Stimulated activated CD8-positive, alpha-beta memory T cell treated with anti-CD3 and anti-CD28 coated beads, Interleukin-12 subunit alpha, Interleukin-12 subunit beta, amount 100 ng/mL, for 24 hours (primary cell): Measurements from ENCODE around the gene LRRC10.

Experiments used
- DNase-seq: peaks from one replicate; pipeline ENCODE4 v3.0.0-alpha.2; 2020; ENCODE audit errors: extremely low read depth

Gene LRRC10, protein sequence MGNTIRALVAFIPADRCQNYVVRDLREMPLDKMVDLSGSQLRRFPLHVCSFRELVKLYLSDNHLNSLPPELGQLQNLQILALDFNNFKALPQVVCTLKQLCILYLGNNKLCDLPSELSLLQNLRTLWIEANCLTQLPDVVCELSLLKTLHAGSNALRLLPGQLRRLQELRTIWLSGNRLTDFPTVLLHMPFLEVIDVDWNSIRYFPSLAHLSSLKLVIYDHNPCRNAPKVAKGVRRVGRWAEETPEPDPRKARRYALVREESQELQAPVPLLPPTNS

DNA sequence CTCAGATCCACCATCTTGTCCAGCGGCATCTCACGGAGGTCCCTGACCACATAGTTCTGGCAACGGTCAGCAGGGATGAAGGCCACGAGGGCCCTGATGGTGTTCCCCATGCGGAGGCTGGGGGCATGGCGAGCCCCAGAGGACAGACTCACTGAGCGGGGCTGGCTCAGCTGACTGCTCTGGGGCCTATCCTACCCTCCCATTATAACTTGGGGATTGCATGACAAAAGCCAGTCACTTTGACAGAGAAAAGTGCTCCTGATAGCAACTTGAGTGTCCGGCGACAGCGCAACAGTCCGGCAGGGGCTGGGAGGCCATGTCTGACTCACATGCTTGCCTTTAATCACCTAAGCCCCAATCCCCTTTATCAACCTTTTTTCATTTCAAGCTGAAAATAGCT lies at the start of gene LRRC10:
LRRC10 (minus strand) TSS at position 179 of the 400 bp plus-strand sequence; CDS start at position 110, 69 bp downstream.
- no peak for DNase-seq

DNA sequence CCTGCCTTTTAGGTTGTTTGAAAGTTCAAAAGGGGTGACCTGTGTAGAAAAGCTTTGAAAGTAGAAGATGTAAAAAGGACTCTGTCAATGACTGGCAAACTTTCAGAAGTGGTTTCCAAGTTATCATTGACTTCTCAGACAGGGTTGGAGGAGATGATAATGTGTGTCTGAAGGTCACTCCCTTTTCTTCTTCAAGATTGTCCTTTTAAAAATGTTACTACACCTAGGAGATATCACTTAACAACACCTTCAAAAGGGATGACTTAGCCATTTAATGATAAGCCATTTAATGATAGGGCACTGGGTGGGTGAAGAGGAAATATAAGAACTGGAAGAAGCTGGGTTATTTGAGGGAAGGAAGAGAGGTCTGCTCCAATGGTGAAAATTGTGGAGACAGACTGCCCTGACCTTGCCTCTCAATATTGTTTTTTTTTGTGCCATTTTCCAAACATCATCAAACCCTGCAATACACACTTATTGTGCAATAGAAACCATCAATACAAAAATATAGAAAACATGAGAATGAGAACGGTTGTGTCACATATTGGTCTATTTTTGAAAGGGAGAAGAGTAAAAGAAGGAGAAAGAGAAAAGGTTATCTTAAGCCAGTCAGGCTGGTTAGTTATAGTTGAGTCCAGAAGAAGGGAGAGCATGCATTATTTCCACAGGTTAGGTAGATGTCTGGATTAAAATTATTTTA lies 49.6 kb upstream of the LRRC10 start:
- DNase-seq, result no peak

DNA sequence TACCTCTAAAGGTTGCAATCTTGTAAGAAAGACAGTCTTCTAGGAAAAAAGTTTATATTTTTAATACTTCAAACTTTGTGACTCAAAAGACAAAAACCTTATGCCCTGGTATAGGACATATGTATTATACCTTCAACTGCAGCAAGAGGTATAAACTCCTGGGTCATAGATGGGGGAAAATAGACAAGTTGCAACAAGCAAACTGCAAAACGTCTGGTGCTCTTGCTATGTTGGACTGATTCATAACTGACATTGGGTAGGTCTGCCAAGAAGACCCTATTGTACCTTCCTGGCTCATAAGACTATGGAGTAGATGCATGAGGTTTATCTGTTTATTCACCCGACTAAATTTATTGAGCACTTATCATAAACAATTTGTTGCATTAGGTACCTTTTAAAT lies 47.5 kb upstream of the LRRC10 start:
- no peak for DNase-seq

DNA sequence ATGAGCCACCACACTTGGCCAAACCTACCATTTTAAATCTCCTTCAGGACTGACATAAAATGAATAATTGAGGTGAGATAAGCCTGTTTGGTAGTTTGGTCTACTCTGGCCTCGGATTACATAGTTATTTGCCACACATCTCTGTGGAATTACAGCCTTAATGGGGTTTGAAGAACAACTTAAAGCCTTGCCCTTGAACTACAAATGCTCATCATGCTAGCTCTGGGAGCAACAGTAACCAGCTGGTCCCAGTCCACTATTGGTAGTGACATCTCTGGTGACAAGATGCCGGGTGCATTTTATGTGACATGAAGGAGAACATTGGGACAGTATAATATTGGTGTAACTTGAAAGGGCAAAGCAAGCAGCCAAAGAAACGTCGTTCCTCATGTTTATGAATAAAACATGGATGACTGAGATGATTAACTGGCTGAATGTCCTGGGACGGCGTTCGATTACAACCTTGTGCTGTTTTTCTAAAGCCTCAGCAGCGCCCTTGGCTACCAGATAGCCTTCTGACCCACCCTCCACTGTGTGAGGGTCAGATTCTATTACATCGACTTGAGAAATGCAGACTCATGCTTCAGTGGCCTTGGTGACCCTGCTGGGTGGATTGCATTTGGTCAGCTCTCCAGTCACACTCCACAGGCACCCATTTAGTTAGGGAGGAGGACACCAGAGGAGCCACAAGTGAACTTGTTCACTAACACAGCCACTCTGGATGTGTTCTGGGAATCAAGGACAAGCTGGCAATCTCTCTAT lies 46.9 kb upstream of the LRRC10 start:
- DNase-seq, result no peak

DNA sequence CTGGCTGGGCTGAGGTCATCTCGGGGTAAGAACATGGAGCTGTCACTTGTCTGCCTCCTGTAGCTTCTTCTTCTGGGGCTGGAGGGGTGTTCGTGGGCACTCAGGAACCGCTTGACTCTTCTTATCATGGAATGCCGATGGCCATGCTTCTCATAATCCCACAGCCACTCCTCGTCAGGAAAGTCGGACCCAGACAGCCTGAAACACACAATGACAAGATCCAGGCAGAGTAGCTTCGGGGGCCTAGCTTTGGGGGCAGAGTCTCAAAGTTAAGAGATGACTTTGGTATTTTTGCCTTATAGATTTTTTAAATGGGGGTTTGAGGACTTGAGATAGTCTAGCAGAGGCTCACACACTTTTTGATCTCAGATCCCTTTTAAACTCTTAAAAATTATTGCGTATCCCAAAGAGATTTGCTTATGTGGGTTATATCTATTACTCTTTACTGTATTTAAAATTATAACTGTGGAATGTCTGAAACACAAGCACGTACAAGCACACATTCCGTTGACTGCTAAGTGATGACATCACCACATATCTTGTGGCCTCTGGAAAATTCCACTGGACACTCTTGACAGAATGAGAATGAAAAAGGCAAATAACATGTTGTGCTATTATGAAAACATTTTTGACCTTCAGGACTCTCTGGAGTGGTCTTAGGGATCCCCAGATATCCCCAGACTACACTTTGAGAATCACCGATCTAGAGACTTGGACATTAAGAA lies 45.1 kb upstream of the LRRC10 start:
- DNase-seq, result no peak

DNA sequence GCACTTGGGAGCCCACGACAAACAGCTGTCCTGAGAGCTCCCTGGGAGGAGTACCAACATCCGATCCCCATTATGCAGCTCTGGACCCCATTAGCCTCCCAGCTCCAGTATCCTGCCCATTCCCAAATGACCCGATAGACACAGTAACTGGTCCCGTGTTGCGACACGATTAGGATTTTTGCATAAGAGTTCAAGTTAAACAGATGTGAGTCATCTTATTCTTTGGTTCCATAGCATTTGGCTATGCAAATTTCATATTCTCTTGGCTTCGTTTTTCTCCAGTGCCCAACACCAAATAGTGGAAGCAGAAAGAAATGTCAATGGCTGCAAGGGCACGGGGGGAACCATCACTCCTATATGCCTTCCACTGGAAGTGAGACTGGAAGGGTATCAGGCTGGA lies 43.0 kb upstream of the LRRC10 start:
- no peak for DNase-seq

DNA sequence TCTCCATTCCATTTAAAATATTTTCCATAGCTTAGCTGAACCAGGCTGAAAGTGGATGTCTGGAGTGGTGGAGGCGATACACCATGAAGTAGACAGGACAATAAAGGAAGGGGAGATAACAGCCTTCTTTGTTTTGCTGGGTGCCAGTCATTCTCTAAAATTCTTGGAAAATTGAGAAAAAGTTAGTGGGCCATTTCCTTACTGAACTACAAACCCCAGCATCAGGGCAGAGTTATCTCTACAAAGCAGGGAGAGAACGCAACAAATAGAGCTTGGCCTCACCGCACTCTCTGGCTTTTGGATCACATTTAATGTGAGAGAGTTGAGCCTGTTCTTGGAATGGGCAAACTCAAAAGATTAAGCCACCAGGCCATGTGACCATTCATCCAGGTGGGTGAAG lies 41.2 kb upstream of the LRRC10 start:
- no peak for DNase-seq

DNA sequence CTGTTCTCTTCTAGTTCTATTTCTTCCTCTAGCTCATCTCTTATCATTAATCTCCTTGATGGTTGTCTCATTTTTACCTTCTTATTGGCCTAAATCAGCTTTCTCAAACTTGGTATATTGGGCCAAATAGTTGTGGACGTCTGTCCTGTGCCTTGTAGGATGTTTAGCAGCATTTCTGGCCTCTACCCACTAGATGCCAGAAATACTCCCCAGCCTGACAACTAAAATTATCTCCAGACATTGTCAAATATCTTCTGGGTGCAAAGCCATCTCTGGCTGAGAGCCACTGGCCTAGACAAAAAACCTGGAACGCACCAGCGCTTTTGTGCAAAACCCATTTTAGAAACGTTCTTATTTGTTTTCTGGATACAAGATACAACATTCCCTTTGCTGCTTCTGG lies 38.8 kb upstream of the LRRC10 start:
- no peak for DNase-seq

DNA sequence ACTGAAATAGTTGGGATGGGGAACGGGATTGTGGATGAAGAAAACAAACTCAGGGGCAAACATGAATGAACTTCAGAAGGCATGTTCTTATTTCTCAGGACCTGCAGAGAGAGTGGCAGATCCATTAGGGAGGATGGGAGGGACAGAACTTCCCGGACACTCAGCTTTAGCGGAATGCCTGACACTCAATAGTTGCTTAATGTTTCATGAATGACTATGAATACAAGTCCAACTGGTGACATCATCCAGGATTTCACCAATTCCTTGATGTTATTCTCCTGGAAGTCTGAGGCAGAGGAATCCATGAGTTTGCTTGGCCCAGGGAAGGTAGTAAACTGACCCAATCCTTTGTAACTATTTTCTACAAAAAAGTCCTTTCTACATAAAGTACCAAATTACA lies 37.8 kb upstream of the LRRC10 start:
- no peak for DNase-seq

DNA sequence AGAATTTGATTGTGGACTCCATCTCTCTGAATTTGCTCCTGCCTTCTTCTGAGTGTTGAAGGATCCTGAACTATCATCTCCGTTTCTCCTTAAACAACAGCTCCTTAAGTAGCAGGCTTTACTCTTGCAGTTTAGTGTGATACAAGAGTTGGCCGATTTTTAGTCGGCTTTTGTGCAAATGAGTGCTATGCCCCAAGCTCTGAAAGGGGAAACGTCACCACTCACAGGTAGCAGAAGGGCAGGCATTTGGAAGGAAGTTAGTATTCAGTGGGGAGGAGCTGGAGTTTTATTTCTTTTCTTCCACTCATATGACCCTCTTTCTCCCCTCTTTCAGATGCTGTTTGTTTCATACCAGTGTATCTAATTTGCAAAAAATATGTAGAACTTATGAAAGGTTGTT lies 36.5 kb upstream of the LRRC10 start:
- no peak for DNase-seq

DNA sequence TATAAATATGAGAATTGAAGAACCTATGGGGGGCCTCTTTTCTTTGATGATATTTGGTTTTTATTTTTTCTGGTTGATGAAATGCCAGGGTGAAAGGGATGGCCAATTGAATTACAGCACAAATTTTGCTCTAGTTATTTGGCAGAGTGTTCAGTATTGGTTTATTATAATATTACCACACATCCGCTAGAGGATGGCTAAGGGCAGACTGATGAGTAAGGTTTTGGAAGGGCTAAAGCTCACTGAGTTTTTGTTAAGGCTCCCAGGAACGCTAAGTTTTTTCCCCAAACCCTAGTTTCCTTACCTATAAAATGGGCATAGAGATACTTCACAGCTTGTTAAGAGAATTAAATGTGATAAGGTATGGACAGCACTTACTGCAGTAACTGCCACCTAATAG lies 34.3 kb upstream of the LRRC10 start:
- DNase-seq, result no peak

DNA sequence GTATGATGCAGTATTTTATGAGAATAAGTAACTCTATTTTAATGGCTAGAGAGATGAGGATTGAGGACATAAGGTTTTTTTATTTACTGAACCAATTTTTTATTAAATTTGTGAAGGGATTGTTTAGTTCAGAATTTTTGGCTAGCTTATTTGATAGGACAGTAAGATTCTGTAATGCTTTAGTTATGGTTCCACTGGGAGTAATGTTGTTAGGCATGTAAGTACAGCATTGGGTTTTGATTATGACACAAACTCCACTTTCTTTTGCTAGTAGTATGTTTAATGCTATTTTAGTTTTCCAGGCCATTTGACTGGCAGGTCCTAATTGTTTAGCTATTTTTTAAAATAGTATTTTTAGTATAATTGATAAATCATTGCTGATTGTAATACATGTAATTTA lies 33.8 kb upstream of the LRRC10 start:
- DNase-seq, result no peak

DNA sequence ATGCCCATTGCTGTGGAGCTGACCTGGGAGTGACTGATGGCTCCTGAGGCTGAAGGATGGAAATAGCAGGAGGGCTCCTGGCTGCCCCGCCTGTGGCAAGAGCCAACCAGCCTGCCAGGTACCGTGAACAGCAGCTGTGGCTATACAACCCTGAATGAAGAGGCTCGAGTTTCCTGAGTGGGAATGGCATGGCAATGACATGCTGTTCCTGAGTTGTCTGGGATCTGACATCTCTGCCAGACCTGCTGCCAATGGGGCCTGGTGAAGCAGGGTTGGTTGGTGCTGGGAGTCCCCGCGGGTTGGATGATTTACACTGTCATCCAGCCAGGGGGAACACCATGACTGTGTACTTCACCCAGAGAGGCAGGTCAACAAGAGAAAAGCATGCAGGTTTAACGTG lies 31.8 kb upstream of the LRRC10 start:
- no peak for DNase-seq

DNA sequence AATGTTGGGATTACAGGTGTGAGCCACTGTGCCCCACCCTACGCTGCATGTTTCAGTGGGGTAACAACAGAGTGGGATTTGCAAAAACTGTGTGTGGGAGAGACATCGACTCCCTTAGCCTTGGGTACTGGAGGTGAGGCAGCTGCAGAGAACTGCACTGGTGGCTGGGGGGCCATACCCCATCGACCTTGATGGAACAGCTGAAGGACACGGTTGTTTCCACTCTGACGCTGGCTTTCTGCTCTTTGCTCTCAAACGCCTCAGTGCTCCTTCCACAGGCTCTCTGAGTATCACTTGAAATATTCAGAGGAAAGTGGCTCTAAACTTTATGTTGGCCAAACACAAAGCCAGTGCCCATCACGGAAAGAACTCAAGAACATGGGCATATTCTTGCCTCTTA lies 30.8 kb upstream of the LRRC10 start:
- DNase-seq, result no peak

DNA sequence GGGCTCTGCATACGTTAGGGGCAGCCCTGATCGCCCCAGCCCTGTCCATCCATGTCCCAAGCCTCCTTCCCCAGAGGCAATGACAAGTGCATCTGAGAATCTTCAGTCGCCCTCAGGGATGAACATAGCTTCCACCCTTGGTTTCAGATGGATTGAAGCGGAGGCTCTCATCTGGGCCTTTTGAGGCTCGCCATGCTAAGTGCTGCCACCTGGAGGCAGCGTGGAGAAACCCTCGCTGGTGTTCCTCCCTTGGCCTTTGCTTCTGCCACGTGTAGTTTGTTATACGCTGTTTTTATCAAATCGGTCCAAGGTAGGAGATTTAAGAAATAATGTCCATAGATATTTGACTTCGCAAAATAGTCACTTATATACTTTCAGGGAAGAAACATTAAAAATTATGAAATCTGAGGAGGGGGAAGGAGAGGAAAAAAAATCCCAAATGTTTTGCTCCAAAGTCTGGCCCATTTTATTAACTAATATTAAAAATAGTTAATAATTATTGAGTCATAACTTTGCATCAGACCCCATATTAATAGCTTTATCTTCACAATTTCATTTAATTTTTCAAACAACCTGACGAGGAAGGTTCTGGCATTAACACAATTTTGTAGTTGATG lies 28.8 kb upstream of the LRRC10 start:
- DNase-seq, result peak; percentile 7

DNA sequence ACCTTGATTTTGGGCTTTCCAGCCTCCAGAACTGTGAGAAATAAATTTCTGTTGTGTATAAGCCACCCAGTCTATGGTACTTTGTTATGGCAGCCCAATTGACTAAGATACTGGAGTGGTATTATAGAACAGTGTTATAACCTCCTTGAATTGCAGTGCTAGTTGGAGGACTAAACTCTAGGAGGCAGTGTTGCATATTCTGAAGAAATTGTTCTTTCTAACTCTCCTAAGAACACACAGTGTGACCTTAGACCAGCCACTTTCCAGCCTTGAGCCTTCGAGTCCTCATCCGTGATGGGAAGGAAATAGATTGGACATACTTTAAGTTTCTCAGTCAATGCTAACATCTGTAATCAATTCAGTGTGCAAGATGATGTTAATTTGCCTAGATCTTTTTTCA lies 22.4 kb upstream of the LRRC10 start:
- no peak for DNase-seq

DNA sequence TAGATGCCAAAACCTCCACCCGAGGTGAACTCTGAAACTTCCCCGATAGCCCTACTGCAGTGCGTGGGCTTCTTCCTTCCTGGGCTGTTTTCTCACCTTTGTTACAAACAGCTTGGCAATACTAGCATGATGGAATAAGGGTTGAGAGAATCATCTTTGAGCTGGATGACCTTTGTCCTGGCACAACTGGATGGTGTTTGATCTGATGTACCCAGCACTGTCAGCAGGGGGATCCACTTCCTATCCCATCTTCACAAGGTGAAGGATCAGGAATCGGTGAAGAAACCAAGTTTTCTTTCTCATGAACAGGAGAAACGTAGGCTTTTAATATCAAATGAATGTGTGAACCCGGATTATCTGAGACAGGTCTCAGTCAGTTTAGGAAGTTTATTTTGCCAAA lies 19.5 kb upstream of the LRRC10 start:
- DNase-seq, result no peak

DNA sequence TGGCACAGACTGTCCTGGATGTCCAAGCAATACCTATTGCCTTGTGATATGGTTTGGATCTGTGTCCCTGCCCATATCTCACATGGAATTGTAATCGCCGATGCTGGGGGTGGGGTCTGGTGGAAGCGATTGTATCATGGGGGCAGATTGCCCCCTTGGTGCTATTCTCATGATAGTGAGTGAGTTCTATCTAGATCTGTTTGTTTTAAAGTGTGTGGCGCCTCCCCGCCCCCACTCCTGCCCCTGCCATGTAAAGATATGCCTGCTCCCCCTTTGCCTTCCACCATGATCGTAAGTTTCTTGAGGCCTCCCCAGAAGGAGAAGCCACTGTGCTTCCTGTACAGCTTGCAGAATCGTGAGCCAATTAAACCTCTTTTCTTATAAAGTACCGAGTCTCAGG lies 16.8 kb upstream of the LRRC10 start:
- DNase-seq, result no peak

DNA sequence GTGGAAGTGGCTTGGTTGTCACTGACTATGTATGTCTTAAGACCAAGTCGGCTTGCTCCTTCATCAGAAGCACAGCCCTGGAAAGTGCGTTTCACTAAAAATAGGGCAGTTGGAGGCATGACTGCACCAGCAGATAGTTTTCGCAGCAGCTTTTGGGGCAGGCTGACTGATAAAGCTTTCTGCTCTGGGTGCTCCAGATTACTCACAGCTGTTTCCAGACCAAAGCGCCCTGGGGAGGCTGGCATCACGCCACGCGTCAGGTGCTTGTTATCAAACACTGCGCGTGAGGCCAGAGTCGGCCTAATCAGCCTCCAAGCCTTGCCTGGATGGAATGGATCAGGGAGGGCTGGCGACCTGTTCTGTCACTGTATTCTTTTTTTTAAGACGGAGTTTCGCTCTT lies 13.3 kb upstream of the LRRC10 start:
- no peak for DNase-seq

DNA sequence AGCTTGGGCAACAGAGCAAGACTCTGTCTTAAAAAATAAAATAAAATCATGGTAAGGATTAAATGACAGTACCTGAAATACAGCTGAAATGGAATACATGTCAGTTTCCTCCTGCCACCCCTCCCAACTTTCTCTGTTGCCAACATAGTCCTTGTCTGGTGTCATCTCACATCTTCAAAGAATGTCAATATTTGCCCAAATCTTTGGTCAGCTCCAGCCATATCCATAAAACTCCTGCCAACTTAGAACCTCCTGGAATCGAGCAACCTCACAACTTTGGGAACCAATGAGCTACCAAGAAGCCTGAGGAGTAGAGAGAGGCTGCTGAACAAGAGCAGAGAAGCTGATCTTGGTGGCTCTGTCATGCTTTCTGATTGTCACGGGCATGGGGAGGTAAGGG lies 10.8 kb upstream of the LRRC10 start:
- no peak for DNase-seq

DNA sequence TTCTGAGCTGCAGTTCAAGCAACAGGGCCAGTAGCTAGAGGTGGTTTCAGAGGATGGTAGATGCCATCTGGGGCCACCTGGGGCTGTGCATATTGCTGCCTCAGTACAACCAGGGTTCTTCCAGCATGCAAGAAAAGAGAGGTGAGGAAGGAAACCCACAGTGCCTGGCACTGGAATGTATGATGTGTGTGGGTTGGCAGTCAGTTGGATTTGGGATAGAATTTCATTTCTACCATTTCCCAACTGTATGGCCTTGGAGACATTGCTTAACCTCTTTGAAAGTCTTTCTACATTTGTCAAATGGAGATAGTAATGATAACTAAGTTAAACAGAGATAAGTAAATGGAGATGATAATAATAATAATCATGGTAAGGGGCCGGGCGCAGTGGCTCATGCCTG lies 10.2 kb upstream of the LRRC10 start:
- DNase-seq, result no peak

DNA sequence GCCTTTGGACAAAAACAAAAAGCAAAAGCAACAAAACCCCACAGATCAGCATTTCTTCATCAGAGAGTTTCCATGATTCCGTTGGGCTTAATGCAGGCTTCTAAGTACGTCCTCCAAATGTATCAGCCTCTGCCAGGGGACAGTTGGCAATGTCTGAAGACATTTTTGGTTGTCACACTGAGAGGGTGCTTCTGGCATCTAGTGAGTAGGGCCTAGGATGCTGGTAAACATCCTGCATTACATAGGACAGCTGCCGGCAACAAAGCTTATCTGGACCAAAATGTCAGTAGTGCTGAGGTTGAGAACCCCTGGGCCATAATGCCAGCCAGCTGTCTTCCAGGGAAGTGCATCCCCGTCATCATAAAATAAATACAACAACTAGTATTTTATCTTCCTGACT lies 9.4 kb upstream of the LRRC10 start:
- DNase-seq, result no peak
